GM18520 (cell line): ENCODE results near the gene FHIP1A.

ENCODE experiments used
- ATAC-seq: cut with Tn5 transposase; IDR thresholded peaks from one replicate; pipeline ENCODE4 v1.9.1; 2021; ENCODE audit not compliant: unreplicated experiment

FHIP1A gene

DNA sequence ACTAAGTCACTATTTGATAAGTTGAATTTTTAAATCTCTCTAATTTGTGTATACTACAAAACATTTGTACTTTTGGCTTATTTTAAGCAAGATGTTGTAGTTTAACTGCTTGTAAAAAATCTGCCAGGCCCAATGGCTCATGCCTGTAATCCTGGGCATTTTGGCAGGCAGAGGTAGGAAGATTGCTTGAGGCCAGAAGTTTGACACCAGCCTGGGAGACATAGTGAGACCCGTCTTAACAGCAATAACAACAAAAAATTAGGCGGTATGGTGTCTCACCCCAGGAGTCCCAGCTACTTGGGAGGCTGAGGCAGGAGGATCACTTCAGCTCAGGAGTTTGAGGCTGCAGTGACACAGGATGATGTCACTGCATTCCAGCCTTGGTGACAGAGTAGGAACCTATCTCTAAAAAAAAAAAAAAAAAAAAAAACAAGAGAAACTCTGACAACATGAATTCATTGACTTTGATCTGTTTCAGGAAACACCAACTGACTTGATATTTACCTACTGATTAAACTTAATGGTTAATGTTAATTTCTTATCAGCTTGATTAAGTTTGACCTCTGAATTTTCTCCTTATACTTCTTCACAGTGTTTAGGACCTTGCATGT is 8.9 kb downstream of the FHIP1A start:
- ATAC-seq: no peak

DNA sequence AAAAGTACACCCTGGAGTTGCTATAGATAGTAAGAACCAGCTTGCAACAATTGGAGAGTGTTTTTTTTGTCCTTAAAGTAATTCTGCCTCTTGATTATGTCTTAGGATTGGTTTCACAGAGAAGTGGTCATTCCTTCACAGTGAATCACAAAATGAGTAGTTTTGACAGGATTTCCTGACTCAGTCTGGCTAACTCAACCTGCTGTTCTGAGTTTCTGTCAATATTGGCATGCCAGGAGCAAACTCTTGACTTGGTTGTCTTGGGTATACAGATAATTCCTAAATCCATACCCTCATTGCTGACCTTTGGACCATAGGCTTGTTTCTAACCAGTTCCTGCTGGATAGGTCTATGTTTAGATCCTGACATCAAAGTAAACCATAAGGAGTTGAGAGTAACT is 9.4 kb downstream of the FHIP1A start:
- no peak for ATAC-seq

DNA sequence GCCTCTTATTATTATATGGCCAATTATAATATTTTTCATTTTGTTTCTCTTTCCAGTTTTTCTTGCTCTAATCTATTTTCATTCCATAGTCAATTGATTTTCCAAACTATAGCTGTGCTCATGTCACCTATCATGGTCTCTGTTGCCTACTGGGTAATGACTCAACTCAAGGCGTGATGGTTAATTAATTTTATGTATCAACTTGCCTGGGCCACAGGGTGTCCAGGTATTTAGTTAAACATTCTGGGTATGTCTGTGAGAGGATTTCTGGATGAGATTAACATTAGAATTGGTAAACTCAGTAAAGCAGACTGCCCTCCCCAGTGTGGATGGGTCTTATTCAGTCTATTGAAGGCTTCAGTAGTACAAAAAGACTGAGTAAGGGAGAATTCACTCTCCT is 9.9 kb downstream of the FHIP1A start:
- no peak for ATAC-seq

DNA sequence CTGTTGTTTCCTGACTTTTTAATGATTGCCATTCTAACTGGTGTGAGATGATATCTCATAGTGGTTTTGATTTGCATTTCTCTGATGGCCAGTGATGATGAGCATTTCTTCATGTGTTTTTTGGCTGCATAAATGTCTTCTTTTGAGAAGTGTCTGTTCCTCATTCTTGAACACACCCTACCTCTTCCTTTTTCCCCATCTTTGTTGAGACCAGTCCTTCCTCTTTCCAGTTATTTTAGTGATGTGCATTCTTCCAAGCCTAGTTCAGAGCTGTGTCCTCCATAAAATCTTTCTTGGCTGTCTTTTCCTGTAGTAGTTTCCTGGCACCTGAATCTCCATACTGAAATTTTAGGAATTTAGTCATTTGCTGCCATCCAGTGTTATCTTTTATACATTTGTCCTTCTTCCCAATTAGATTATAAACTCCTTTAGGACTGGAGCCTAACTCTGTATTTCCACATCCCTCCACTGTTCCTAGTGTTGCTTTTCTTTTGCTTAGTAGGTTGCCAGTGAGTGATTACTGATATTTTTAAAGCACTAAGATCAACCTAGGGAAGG is 11.4 kb downstream of the FHIP1A start:
- no peak for ATAC-seq

DNA sequence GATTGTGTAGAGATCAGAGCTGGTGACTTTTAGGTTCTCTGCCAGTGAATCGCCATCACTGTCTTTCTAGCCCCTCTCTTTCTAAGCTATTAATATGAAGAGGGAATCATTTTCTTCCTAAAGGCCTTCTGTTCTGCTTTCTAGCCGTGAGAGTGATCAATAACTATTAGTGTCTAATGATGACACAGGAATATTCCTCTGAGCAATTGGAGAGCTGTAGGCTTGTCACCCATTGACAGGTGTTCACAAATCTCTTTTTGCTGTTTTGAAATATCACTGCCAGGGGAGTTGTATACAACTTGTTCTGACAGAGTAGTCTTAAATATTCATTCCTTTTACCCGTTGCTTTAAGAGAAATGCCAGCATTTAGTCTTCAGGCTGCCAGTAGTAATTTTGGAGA is 13.9 kb downstream of the FHIP1A start:
- ATAC-seq: no peak

DNA sequence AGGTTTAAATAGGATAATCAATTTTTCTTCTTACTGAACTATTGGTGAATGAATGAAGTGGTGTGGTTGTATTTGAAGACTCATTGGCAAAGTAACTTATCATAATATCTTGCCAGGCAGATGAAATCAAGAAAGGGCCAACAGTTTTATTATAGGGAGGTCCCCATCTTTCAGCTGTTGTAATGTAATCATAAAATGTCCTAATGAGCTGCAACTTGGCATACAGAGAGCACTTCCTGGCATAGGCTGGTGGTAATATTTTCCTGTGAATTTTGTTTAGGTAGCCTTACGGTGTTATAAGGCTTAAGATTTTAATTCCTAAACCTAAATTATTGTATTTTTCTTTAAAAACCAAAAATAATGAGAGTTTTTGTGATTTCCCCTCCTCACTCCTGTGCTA is 17.5 kb downstream of the FHIP1A start:
- no peak for ATAC-seq

DNA sequence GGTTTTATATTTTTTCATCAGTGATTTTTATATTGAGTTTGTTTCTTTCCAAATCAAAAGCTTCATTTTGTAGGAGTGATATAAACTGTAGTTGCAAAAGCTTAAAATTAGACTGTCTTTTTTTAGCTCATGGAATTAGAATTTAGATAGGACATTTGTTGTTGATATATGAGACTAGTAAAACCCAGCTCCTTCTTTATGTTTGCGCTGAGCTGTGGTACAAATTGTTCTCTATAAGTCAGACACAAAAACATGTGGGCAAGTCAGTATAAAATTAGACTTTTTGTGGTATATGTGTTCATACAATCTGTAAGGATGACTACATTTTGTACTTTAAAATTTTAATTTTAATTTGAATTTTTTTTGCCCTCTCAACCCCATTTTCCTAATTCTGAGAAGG is 18.3 kb downstream of the FHIP1A start:
- no peak for ATAC-seq

DNA sequence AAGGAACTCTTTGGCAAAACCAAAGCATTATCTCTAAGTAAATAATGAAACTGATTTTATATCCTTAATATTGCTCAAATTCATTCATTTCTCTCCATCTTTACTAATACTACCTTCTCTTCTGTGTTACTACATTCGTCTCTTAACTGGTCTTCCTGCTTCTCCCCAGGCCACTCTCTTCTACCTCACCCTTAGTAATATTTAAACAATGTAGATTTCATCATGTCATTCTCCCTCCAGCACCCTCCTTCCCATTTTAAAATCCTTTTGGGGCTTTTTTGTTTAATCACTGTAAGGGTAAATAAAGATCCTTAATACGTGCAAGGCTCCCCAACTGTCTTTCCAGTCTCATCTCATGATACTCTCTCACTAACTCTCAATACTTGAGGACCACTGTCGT is 19.4 kb downstream of the FHIP1A start:
- no peak for ATAC-seq

DNA sequence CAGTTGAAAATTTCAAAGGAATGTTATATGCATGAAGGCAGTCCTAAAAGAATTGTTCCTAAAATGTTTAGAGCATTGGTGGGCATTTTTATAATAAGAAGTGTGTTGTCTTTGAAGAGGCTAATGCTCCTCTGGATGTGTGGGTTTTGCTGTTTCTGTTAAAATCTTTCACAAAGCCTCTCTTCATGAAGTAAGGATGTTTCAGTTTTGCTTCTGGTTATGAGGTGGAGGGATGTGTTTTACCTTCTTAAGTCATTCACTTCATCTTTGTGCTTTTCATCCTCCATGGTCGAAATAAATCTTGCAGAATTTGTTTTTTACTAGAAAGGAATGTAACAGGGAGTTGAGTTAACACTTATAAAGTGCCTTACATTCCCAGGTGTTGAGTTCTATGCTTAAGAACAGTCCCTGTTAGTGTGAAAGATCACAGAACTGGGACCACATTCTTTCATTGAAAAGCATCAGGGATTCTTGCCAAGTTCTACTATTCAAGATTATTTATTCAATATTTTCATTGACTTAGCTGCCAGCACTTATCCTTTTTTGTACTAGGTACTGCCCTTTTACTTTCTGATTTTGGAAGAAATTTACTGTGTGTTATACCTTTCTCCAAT is 21.1 kb downstream of the FHIP1A start:
- ATAC-seq: no peak

DNA sequence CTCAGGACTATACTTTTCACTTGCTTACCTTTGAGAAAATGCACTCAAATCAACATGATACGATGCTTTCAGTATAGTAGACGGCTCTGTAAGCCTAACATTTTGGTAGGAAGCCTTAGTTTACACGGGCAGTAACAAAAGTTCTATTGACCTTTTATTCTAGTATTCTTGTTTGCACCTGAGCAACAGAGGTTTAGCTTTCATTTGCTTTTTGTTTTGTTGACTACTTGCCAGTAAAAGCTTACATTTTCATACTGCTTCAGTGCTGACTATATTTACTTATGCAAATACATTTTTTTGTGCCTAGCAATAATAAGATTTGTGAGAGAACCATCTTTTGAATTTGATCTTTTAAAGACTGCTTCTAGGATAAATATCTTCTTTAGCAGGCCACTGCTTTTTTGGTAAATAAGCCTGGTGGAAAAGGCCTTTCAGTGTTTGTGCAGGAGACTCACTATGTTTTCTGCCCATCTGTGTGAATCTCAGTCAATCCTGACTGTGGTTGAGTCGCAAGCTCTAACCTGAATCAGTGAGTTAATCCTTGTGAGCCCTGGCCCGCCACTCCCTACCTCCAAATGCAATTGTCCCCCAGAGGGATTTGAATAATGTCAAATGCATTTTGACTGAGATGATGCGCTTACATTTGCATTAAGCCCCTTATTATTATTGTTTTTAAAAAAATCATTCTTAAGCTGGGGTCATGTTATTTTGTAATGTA is 21.9 kb downstream of the FHIP1A start:
- no peak for ATAC-seq

DNA sequence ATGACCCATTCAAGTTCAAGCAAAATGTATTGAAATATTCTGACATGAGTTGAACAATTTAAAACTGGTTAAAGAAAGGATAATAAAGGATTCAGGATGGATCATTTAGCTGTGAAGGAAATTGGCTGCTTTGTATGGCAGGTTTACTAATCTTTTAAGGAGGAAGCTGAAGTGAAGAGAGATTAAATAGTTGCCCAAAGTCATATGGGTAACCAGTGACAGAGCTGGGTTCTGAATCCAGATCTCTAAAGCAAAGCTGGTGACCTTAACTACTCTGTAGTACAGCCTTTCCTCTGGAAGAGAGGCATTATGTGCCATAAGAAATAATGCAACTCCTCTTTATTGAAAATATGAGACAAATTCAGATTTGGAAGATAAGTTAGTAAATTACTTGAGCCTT is 22.8 kb downstream of the FHIP1A start:
- no peak for ATAC-seq

DNA sequence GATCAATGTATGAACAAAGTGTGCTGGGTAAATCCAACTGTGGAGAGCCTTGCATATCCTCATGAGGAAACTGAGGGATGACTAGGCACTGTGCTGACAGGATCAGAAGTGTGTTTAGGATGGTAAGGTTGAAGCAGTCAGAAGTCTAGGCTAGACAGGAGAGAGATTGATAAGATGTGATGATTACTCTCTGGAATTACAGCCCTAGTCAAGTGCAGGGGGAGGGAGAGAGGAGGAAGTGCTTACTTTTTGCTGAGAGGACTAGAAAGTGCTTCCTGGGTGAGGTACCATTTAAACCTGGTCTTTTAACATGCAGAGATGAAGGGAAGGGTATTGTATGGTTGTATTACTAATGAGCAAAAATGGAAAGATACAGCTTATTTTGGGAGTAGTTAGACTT is 23.7 kb downstream of the FHIP1A start:
- no peak for ATAC-seq

DNA sequence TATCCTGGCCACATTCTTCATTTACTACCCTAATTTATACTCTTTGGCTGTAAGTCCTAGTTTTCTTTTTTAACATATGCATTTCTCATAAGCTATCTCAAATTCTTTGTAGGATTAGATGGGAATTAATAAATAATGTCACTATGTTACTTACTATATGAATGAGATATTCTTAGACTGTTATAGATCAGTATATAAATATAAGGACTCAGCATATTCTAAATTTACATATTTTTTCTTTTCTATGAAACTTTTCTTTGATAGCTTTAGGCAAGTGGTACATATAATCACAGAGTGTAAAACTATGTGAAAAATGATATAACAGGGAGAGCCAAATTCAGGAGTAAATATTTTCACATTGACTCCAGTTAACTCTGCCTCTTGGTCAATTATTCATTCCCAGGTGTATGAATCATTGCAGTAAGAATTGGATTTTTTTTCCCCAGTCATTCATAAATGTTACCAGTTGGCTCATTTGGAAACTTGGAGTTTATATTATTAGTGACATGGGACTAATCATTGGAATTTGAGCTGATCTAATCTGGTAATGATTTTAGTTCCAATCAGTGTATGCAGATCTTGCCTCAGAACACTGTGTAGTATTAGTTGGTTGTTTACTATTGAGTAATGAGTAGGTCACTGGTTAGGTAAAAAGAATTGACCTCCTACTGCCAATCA is 25.3 kb downstream of the FHIP1A start:
- ATAC-seq: no peak

DNA sequence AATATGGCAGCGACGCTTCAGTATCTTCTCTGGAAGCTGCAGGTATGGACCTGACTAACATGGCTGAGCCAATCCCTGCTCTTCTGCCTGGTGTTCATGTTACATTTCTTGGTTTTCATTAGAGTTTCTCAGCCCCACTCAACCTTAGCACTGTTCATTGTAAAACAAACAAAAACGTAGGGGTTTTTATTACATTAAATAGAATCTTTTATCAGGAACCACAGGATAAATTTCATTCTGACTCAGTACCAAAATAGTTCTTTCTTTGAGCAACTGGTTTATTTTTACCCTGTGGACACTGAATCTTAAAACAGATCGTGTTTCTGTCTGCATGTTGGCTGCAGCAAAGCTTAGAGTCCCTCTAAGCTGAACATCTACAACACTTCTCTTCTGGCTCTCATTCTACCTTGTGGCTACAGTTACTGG is 27.1 kb downstream of the FHIP1A start:
- ATAC-seq: no peak

DNA sequence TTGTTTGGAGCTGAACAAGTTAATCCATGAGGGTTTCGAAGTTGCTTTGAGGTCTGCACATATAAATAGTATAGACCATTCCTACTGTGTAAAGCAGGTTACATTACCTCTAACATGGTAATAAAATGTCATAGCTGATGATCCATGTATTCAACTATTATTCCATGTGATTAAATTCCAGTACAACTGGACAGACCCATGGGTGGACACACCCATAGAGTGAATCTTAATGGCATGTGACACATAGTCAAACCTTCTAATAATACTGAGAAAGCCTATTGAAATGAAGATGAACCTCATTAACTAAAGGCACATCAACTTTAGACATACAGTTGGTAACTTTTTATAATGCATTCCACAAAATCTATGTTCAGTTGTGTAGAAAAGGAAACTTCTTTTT is 28.5 kb downstream of the FHIP1A start:
- no peak for ATAC-seq

DNA sequence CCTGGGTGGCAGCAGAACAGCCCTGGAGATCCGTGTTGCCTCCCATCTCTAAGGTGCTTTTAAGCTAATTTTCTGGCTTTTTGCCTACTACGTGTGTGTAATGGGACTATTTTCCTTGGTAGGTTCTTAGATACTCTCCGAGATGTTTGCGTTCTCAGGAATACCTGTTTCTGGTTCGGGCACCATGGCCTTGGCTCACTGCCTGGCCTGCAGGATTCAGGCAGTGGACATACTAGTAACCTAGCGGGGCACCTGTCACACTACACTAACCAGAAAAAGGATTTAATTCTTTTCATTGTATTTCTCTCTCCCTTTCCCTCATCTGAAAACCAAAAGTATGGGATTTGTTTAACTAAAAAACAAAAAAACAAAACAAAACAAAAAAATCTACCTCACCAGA is 29.2 kb downstream of the FHIP1A start:
- no peak for ATAC-seq

DNA sequence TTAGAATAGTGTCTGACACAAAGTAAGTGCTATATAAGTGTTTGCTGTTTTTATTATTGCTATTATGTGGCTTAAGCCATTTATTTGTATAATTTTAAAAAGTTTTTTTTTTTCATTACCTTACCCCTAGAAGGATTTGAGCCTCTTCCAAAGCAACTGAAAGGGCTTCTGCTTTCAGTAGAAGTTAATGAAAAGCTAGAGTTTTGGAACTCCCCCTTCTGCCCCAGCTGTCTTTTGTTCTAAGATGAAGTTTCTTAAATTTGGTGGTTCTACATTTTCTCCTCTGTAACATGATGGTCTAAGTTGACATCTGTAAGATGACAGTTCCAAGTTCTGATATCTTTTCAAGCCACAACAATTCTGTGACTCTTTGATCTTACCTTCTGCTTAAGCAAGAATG is 30.3 kb downstream of the FHIP1A start:
- no peak for ATAC-seq

DNA sequence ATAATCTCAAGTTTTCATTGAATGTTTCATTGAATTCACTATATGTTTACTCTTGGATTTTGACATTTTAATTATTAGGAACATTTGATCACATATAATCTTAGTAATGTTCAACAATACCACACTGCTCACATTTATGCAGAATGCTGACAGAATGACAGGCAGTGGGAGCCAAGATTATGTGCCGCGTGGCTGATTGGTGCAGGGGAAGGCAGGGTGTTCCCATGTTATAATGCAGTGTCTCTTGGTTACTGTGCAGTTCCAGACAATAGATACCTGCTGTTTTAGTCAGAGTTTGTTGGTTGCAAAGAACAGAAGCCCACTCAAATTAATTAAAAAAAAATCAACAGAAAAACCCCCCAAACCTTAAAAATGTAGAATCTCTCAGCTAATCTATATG is 33.0 kb downstream of the FHIP1A start:
- ATAC-seq: no peak

DNA sequence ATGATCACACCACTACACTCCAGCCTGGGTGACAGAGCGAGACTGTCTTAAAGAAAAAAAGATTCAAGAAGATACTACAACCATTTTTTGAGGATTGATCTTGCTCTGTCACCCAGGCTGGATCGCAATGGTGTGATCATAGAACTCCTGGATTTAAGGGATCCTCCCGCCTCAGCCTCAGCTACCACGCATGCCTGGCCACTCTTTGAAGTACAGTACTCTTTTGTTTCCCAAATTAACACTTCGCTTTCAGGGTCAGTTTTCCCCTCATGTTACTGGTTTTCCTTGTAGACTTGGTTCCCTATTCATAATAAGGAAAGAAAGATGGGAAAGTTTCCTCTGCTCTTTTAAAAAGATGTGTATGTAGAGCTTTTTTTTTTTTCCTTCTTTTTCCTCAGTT is 34.3 kb downstream of the FHIP1A start:
- no peak for ATAC-seq

DNA sequence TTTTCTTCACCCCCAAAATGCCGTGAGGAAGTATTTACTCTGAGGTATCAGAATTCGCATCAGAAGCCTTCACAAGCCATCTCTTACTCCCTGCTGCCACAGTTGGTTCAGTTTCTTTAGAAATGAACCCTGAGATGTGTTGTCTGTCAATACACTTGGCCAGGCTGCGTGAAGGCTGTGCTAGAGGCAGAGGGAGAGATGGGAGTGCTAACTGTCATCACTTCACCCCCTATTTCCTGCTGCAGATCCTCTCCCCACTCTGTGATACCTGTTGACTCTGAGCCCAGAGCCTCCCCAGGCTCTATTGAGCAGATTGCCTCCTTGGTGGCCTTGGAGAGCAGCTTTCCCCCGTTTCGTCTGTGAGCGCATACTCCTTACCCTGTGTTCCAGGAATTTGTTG is 34.8 kb downstream of the FHIP1A start:
- ATAC-seq: no peak

DNA sequence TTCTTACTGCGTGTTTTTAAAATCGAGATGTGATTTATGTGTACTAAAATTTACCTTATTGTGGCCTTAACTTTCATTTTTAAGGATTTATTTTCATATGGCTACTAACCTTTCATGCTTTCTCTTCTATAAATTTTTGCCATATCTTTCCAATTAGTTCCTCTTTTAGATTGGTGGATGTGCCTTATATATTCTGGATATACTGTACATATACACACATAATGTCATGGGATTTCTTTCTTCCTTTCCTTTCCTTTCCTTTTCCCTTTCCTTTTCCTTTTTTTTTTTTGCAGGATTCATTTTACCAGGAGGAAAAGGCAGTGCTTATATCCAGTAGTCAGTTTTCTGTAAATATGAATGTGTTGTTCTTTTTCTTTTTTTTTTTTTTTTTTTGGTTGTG is 37.2 kb downstream of the FHIP1A start:
- no peak for ATAC-seq

DNA sequence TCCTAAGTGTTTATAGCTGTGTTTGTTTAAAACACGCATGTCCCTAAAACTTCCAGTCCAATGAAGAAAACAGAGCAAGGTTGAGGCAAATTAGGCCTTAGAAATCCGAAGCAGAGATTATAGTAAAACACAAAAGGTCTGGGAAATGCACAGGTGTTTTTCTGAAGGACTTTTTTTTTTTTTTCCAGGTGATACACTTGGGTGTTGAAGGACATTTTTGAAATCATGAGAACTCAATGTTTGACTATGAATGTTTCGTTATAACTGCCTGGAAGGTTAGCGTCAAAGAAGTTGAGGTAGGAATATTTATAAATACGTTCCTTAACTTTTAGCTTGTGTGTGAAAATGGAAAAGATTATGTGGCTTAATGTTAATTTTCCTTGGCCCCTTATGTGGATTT is 45.5 kb downstream of the FHIP1A start:
- no peak for ATAC-seq
